GM19395 (cell line): Measurements from ENCODE around the gene TPO.
"Not testable (repeated sequence)": the region's sequence is repeated elsewhere in the genome, so short reads cannot be mapped to it uniquely, and the experiment has no call there.

Source experiments
- ATAC-seq: cut with Tn5 transposase; IDR thresholded peaks from one replicate; pipeline ENCODE4 v1.9.1; 2021; ENCODE audit warnings: mild to moderate bottlenecking, moderate library complexity; ENCODE audit not compliant: unreplicated experiment

Gene TPO

GRCh38 chr2:1571477-1572417 is 158.5 kb downstream of the TPO start:
- no peak for ATAC-seq

GRCh38 chr2:1572638-1573037 is 159.4 kb downstream of the TPO start:
- ATAC-seq: no peak

- no peak for ATAC-seq
Measured at GRCh38 chr2:1577846-1578245, 164.6 kb downstream of the TPO start.

GRCh38 chr2:1581257-1581964 is 168.1 kb downstream of the TPO start:
- ATAC-seq: not testable (repeated sequence)

GRCh38 chr2:1581965-1582625 is 168.8 kb downstream of the TPO start:
- ATAC-seq: no peak

- no peak for ATAC-seq
Measured at GRCh38 chr2:1582891-1583341, 169.7 kb downstream of the TPO start.

- ATAC-seq: no peak
Measured at GRCh38 chr2:1584051-1584531, 170.8 kb downstream of the TPO start.

- ATAC-seq: no peak
Measured at GRCh38 chr2:1584691-1585485, 171.6 kb downstream of the TPO start.

- ATAC-seq: no peak
Measured at GRCh38 chr2:1585635-1586034, 172.4 kb downstream of the TPO start.

GRCh38 chr2:1586251-1586922 is 173.1 kb downstream of the TPO start:
- ATAC-seq: no peak

- ATAC-seq: no peak
Measured at GRCh38 chr2:1586923-1587840, 173.9 kb downstream of the TPO start.

GRCh38 chr2:1588051-1588977 is 175.1 kb downstream of the TPO start:
- no peak for ATAC-seq

- ATAC-seq: no peak
Measured at GRCh38 chr2:1588978-1589621, 175.8 kb downstream of the TPO start.

GRCh38 chr2:1590596-1591460 is 177.6 kb downstream of the TPO start:
- no peak for ATAC-seq

- no peak for ATAC-seq
Measured at GRCh38 chr2:1591461-1591770, 178.2 kb downstream of the TPO start.
